K562 (cell line): ENCODE measurements around the gene CALB2. TPM values are rescaled to one million over a fixed set of nuclear protein-coding genes. Genes with fewer than 3 reads are reported as not detected.

ENCODE experiments used
- ATAC-seq: fragments of 200-7000 bp; cut with Tn5 transposase; 3 replicates; pipeline ENCODE4 v1.9.1; 2020; ENCODE audit warnings: moderate library complexity
- BruUV-seq: library from RNA; stranded (reverse); fragments of 400-500 nt; replicated peaks from 2 replicates; lab custom pipeline; 2021; lab: Mats Ljungman, UMichigan
- CTCF ChIA-PET: fragments of 300-600 bp; formaldehyde crosslinking; extraction: SDS; loops from one replicate; lab custom pipeline; 2021; ENCODE audit warnings: low intra/inter-chr PET ratio; lab: Yijun Ruan, JAX
- POLR2A ChIA-PET: fragments of 300-600, 350-650 bp; sonication (Branson Sonifier 250); formaldehyde crosslinking; extraction: SDS; loops from one replicate; lab custom pipeline; 2021; ENCODE audit warnings: antibody characterized with exemption, inconsistent platforms; lab: Yijun Ruan, JAX
- DNase-seq, 4 experiments: peaks; one replicate each; pipeline versions ENCODE4 v3.0.0 to v3.0.0-alpha.2; 2011 to 2018; ENCODE audit warnings: low spot score in 3 of 4, mixed read lengths in 3 of 4; ENCODE audit errors: extremely low read depth in 1 of 4
- FAIRE-seq: peaks from 2 replicates; lab custom pipeline; 2011; peaks lifted over from hg19 to GRCh38; lab: Jason Lieb, UNC
- H2AFZ ChIP-seq: 2 replicates; pipeline ENCODE4 v1.6.0; 2011; ENCODE audit warnings: low read depth, low read length, control low read depth, inconsistent platforms
- H3K27ac ChIP-seq: fragments of 200-600 bp; 3 replicates; pipeline ENCODE4 v1.8.0; 2011; ENCODE audit warnings: low read depth, mild to moderate bottlenecking, control low read depth, inconsistent platforms, low read length, moderate library complexity, mixed read lengths; ENCODE audit errors: extremely low read depth
- H3K27me3 ChIP-seq, 2 experiments: fragments of 300-600 bp in 1 of 2; 2 replicates in 1 of 2; 3 replicates in 1 of 2; pipeline versions ENCODE4 v1.6.0 to v1.8.0; 2011; ENCODE audit warnings: inconsistent platforms in 2 of 2, low read length in 2 of 2, mild to moderate bottlenecking in 1 of 2, mixed read lengths in 1 of 2, moderate library complexity in 1 of 2; ENCODE audit not compliant: control insufficient read depth in 2 of 2, insufficient read depth in 2 of 2
- H3K36me3 ChIP-seq: fragments of 300-600 bp; 3 replicates; pipeline ENCODE4 v1.8.0; 2011; ENCODE audit warnings: mild to moderate bottlenecking, low read length, inconsistent platforms; ENCODE audit not compliant: control insufficient read depth, insufficient read depth
- H3K4me1 ChIP-seq, 2 experiments: fragments of 200-600 bp in 1 of 2; replicated peaks in 1 of 2; 2 replicates in 1 of 2; 3 replicates in 1 of 2; pipeline versions ENCODE4 v1.5.1 to v1.8.0; 2011; ENCODE audit warnings: inconsistent platforms in 2 of 2, low read length in 2 of 2, mild to moderate bottlenecking in 1 of 2, mixed read lengths in 1 of 2, moderate library complexity in 1 of 2; ENCODE audit not compliant: control insufficient read depth in 2 of 2, insufficient read depth in 2 of 2
- H3K4me2 ChIP-seq: 2 replicates; pipeline ENCODE4 v1.6.1; 2011; ENCODE audit warnings: low read length, control low read depth, inconsistent platforms, mixed read lengths; ENCODE audit not compliant: insufficient read depth
- H3K4me3 ChIP-seq: fragments of 200-600 bp; sonication (generic), shearing (Covaris generic); 2 replicates; pipeline ENCODE4 v1.5.1; 2016; ENCODE audit warnings: control low read depth, inconsistent platforms
- H3K79me2 ChIP-seq: fragments of 200-600 bp; 3 replicates; pipeline ENCODE4 v1.8.0; 2011; ENCODE audit warnings: low read length, inconsistent platforms; ENCODE audit not compliant: control insufficient read depth, insufficient read depth
- H3K9ac ChIP-seq, 2 experiments: 2 replicates each; pipeline versions ENCODE4 v1.6.0 to v1.6.1; 2011; ENCODE audit warnings: low read depth in 2 of 2, low read length in 2 of 2, control low read depth in 1 of 2, inconsistent platforms in 1 of 2, mild to moderate bottlenecking in 1 of 2, mixed read lengths in 1 of 2; ENCODE audit not compliant: insufficient read depth in 1 of 2
- H3K9me1 ChIP-seq: one replicate; pipeline ENCODE4 v1.6.0; 2011; ENCODE audit warnings: inconsistent platforms, mild to moderate bottlenecking, low read length, moderate library complexity; ENCODE audit not compliant: control insufficient read depth, insufficient read depth
- H3K9me3 ChIP-seq: replicated peaks from 2 replicates; pipeline ENCODE4 v1.5.1; 2011; ENCODE audit warnings: low read depth, low read length, inconsistent platforms; ENCODE audit not compliant: control insufficient read depth, insufficient read depth
- H4K20me1 ChIP-seq: replicated peaks from 2 replicates; pipeline ENCODE4 v1.6.1; 2011; ENCODE audit warnings: low read length, inconsistent platforms, mixed read lengths; ENCODE audit not compliant: control insufficient read depth, insufficient read depth
- CREB3L1 ChIP-seq: fragments of 450-650 bp; IDR thresholded peaks from 2 replicates; pipeline ENCODE4 v1.6.1; 2014; ENCODE audit warnings: low read depth, mild to moderate bottlenecking, moderate library complexity, borderline replicate concordance
- CSDE1 ChIP-seq, 2 experiments: fragments of 450-650 bp; IDR thresholded peaks; 2 replicates each; pipeline ENCODE4 v1.6.1; 2016; ENCODE audit warnings: mild to moderate bottlenecking in 1 of 2
- HLTF ChIP-seq: fragments of 450-650 bp; IDR thresholded peaks from 2 replicates; pipeline ENCODE4 v1.6.1; 2016
- MAFF ChIP-seq: IDR thresholded peaks from 2 replicates; pipeline ENCODE4 v1.6.1; 2012; ENCODE audit warnings: low read length, improper control_type of control experiment
- MTA2 ChIP-seq: fragments of 450-650 bp; IDR thresholded peaks from 2 replicates; pipeline ENCODE4 v1.6.1; 2016; ENCODE audit warnings: low read depth
- PCBP2 ChIP-seq: fragments of 200-400 bp; formaldehyde crosslinking; IDR thresholded peaks from 2 replicates; pipeline ENCODE4 v1.6.1; 2018; ENCODE audit warnings: low read length, low read depth, mild to moderate bottlenecking, moderate library complexity; ENCODE audit not compliant: poor library complexity, severe bottlenecking
- RBM25 ChIP-seq: fragments of 200-400 bp; formaldehyde crosslinking; IDR thresholded peaks from 2 replicates; pipeline ENCODE4 v1.6.1; 2018; ENCODE audit warnings: low read length, low read depth, moderate library complexity; ENCODE audit not compliant: severe bottlenecking
- SIN3A ChIP-seq, 2 experiments: fragments of 150-350 bp in 1 of 2; IDR thresholded peaks; 2 replicates each; pipeline ENCODE4 v1.6.1; 2011 to 2016; ENCODE audit warnings: borderline replicate concordance in 2 of 2, low read depth in 2 of 2, low read length in 2 of 2, mild to moderate bottlenecking in 2 of 2, moderate library complexity in 2 of 2; ENCODE audit not compliant: control insufficient read depth in 1 of 2
- SNRNP70 ChIP-seq: fragments of 200-400 bp; formaldehyde crosslinking; optimal IDR thresholded peaks from 2 replicates; pipeline ENCODE3; 2017; ENCODE audit warnings: low read depth, low read length
- SPI1 ChIP-seq: IDR thresholded peaks from 2 replicates; pipeline ENCODE4 v1.6.1; 2011; ENCODE audit warnings: low read depth, low read length, control low read depth, borderline replicate concordance
- TSC22D4 ChIP-seq: fragments of 450-650 bp; IDR thresholded peaks from 2 replicates; pipeline ENCODE4 v1.6.1; 2016; ENCODE audit warnings: missing genetic modification characterization, missing biosample characterization, control low read depth
- ZFPM2 ChIP-seq: fragments of 250-450 bp; sonication (Bioruptor Pico); IDR thresholded peaks from 2 replicates; pipeline ENCODE4 v1.5.1; 2022; ENCODE audit warnings: mild to moderate bottlenecking
- ZNF395 ChIP-seq: fragments of 200-800 bp; sonication (Bioruptor generic); IDR thresholded peaks from 2 replicates; pipeline ENCODE4 v1.6.1; 2017; ENCODE audit warnings: missing genetic modification characterization, missing compliant biosample characterization
- ZNF583 ChIP-seq: fragments of 250-450 bp; sonication (Bioruptor Pico); IDR thresholded peaks from 2 replicates; pipeline ENCODE4 v1.4.0; 2020
- WGBS: fragments of 100-300 bp; shearing (Covaris generic); methylation state at CpG from one replicate; pipeline ENCODE4 v1.1.6; 2016; ENCODE audit warnings: low coverage, mixed read lengths; ENCODE audit not compliant: insufficient coverage; ENCODE audit errors: missing lambda C conversion rate; 5-methylcytosine and 5-hydroxymethylcytosine counted together
- in situ Hi-C: fragments of 300-500 bp; cut with MboI; formaldehyde crosslinking; loops from 4 replicates; pipeline ENCODE4 v1.15.0; 2018; ENCODE audit warnings: inconsistent platforms, mixed read lengths
- intact Hi-C: fragments of 100-400 bp; cut with micrococcal nuclease; formaldehyde crosslinking; loops from 2 replicates; pipeline ENCODE4 v1.14.2; 2022
- polyA plus RNA-seq, 8 experiments: library from polyadenylated mRNA; depleted of rRNA in 4 of 8; stranded (reverse) in 5 of 8; unstranded in 3 of 8; fragments of >200 nt; fragmentation: Nextera tagmentation in 2 of 8; fragmentation: Illumina TruSeq in 1 of 8; extraction: Ambion mirVana in 2 of 8; extraction: Trizol in 1 of 8; gene quantifications; 2 replicates each; pipeline versions ENCODE4 v1.2.1 to v1.2.3, GENCODE V29; 2011 to 2014; ENCODE audit warnings: inconsistent platforms in 1 of 8, missing spikeins in 1 of 8
- total RNA-seq, 7 experiments: library from RNA; depleted of rRNA in 6 of 7; stranded (reverse); fragments of >200 nt in 6 of 7; fragmentation: Illumina TruSeq in 2 of 7; extraction: Trizol in 2 of 7; gene quantifications; 2 replicates each; pipeline versions ENCODE4 v1.2.1 to v1.2.3, GENCODE V29; 2011 to 2021; ENCODE audit warnings: low replicate concordance in 1 of 7

CALB2 gene
- total and polyA plus RNA-seq, 9 of the 15 experiments (the other 6 are each of a cell fraction or from before 2014, with no cell fraction given) = not detected

DNA sequence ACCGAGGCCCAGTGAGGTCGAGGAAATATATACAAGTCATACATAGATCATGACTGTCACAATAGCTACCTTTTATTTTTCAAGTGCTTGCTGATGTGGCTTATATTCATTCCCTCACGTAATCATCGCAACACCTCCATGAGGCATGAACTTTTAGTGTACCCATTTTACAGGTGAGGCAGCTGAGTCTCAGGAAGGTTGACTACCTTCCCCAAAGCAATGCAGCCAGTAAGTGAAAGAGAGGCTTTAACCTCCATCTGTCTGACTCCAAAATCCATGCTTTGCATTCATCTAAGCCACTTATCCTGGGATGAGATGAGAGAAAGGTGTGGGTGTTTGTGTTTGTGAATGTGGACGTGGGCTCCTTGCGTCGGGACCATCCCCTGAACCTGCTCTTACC, 30.8 kb downstream of the CALB2 start:
- Histone ChIP-seq H3K79me2 (no peaks in the 10 kb centered on the region), H3K4me3 (no peak overlapping the region), H2AFZ (no peak overlapping the region), H3K9me3 (no peaks in the 10 kb centered on the region), H3K27ac (no peak overlapping the region), H3K9me1 (no peaks in the 10 kb centered on the region), H3K27me3 (peaks cover 0 to 21% of the 10 kb centered on the region in 2 experiments; a peak in 3 of 5 replicates), H3K4me2 (no peak overlapping the region), H4K20me1 (no peaks in the 10 kb centered on the region; the same call in 1 of the 2 replicates), H3K9ac (no peak overlapping the region), H3K36me3 (no peaks in the 10 kb centered on the region), H3K4me1 (no peaks in the 10 kb centered on the region)
- no TSS peak for BruUV-seq
- ATAC-seq (no peak), FAIRE-seq (no peak), DNase-seq (no peak)
- 1% methylated on average over 7 of the region's 7 CpGs for WGBS
- peak; percentile 77 for TF ChIP-seq RBM25
- no peak for TF ChIP-seq SNRNP70
- intact Hi-C loops (no loop called here), in situ Hi-C loops (no loop called here)
- POLR2A ChIA-PET = interaction anchor here (0.7 kb wide), 1 partner anchor 63 kb away, joined by 3 read pairs; no protein-coding TSS in a partner anchor
- CTCF ChIA-PET = no interaction called here

GRCh38 chr16:71396594-71396993, 38.1 kb downstream of the CALB2 start:
- no peaks in the 10 kb centered on the region for H3K79me2 ChIP-seq
- H3K27ac ChIP-seq = no peak overlapping the region
- H3K27me3 ChIP-seq = peaks cover 19 to 24% of the 10 kb centered on the region in 2 experiments
- intact Hi-C loops (no loop called here), in situ Hi-C loops (no loop called here)
- ChIA-PET POLR2A (no interaction called here), CTCF (no interaction called here)
- H3K9me3 ChIP-seq = no peaks in the 10 kb centered on the region
- no peak overlapping the region for H3K9ac ChIP-seq
- DNase-seq (no peak), FAIRE-seq (no peak), ATAC-seq (no peak)
- BruUV-seq = no TSS peak
- WGBS = 2% methylated on average over 10 of the region's 10 CpGs
- no peaks in the 10 kb centered on the region; the same call in 1 of the 2 replicates for H4K20me1 ChIP-seq
- no peaks in the 10 kb centered on the region for H3K36me3 ChIP-seq
- H2AFZ ChIP-seq = no peak overlapping the region
- H3K9me1 ChIP-seq = no peaks in the 10 kb centered on the region
- H3K4me1 ChIP-seq = no peaks in the 10 kb centered on the region
- no peak overlapping the region for H3K4me3 ChIP-seq
- no peak overlapping the region for H3K4me2 ChIP-seq
- TF ChIP-seq SPI1 (no peak), SIN3A (IDR thresholded peaks at IDR 0.05; ENCODE audit: borderline replicate concordance in 2 of 2, control insufficient read depth in 1 of 2, low read depth in 2 of 2, low read length in 2 of 2) (no peak), CSDE1 (IDR thresholded peaks at IDR 0.05) (no peak), ZNF583 (CRISPR knock-in tag) (no peak), ZNF395 (CRISPR knock-in tag) (no peak), TSC22D4 (no peak), CREB3L1 (no peak), ZFPM2 (CRISPR knock-in tag) (no peak), MTA2 (no peak), HLTF (no peak), PCBP2 (no peak), MAFF (no peak)
